GM21381 (cell line): ENCODE results near the gene KRTAP20-4.

Experiments
- ATAC-seq: cut with Tn5 transposase; IDR thresholded peaks from one replicate; pipeline ENCODE4 v1.9.1; 2021; ENCODE audit warnings: mild to moderate bottlenecking, moderate library complexity; ENCODE audit not compliant: unreplicated experiment

The KRTAP20-4 gene

DNA sequence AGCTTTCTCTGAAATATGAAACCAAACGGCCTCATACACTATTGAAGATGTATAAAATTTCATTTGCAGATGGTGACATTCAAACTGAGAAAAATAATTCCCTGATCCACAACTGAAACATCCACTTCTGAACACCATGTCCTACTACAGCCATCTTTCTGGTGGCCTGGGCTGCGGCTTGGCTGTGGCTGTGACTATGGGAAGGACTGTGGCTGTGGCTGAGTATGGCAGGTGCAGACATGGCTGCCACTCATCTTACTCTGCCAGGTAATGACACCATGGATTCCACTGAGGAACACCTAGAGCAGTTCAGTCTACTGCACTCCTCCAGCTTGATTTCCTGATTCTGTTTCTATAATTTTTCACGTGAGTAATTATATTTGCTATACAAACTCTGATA, at the start of gene KRTAP20-4:
TSS of gene KRTAP20-4 (plus strand) at position 106 of the 400 bp plus-strand sequence.
- ATAC-seq: no peak

GRCh38 chr21:30577766-30578165, 42.7 kb upstream of the KRTAP20-4 start:
- no peak for ATAC-seq

GRCh38 chr21:30579346-30579745, 41.1 kb upstream of the KRTAP20-4 start:
- ATAC-seq: no peak

DNA sequence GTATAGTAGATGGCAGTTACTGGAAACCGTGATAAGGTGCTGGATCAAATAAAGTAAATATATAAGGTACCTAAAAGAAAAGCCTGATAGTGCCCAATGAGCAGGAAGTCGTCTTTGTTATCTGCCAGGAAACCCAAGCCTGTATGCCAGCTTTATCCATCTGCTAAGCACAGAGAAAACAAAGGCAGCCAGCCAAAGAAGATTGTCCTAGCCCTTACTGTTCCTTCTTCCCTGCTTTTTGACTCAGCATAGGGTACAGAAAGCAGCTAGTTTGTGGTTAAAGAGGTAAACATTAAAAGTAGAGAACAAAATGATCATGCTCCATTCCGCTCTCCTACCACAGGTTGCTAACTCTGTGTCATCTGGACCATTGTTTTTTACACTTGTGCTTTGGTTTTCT, 40.3 kb upstream of the KRTAP20-4 start:
- no peak for ATAC-seq

- ATAC-seq: no peak
These were observed 37.6 kb upstream of the KRTAP20-4 start for GRCh38 chr21:30582870-30583269.

DNA sequence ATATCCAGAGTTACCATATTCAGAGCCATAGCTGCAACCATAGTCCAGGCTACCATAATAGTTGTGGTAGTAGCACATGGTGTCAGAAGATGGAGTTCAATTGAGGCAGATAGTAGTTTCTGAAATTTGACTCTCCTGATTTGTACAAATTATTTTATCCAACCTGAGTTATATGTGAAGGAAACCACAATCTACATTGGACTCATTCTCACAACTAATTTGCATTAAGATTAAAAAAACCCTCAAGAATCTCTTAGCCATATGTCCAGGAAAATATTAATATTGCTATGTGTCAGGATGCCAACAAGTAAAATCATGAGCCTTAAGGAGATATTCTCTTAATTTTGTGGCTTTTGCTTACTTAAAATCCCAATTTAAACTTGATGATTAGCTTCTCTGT, 30.1 kb upstream of the KRTAP20-4 start, which contains the start of gene KRTAP22-2:
TSS of gene KRTAP22-2 (minus strand) at position 101 of the 400 bp plus-strand sequence.
- no peak for ATAC-seq

GRCh38 chr21:30592140-30592539, 28.3 kb upstream of the KRTAP20-4 start, which contains the start of gene KRTAP6-3:
Gene KRTAP6-3, plus strand, starts transcription at chr21:30592440. Its CDS starts 6 bp downstream, at chr21:30592446.
- no peak for ATAC-seq

DNA sequence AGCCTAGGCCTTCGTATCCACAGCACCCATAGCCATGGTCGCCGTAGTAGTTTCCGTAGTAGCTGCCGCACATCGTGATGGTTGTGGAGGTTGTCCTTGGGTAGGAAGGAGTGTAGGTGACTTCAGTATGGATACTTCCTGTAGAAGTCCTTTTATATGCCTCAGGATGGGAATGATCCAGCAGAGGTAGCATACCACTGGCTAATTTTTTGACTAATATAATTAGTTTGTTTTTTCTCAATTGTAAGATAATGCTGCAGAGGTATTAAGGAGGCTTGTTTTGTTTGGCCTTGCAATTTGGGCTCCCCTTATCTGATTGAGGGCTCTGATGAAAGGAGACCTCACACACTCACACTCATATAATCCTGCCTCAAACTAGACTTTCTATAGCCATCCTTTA, 21.6 kb upstream of the KRTAP20-4 start, which contains the start of gene KRTAP6-2:
TSS of gene KRTAP6-2 (minus strand) at position 101 of the 400 bp plus-strand sequence. CDS start at position 73, 28 bp downstream.
- ATAC-seq: no peak

- ATAC-seq: no peak
These were observed 19.6 kb upstream of the KRTAP20-4 start, which contains the start of gene KRTAP22-1 for GRCh38 chr21:30600787-30601186. Gene KRTAP22-1, plus strand, starts transcription at chr21:30601087.

DNA sequence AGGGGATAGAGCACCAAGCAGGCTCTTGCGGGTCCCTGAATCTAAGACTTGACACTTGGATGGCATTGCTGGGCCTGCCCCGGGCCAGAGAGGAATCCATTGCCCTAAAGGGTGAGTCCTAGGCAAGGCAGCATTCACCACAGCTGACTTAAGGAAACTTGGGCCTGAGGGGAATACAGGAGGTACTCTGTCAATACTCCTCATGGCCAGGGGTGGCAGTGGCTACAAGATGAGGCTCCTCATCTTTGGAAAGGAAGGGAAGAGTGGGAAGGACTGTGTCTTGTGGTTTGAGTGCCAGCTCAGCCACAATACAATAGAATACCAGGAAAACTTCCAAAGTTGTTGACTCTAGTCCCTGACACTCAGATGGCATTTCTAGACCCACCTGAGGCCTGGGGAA, 14.5 kb upstream of the KRTAP20-4 start:
- ATAC-seq: no peak

- ATAC-seq: no peak
These were observed 8.3 kb upstream of the KRTAP20-4 start for GRCh38 chr21:30612132-30612531.

GRCh38 chr21:30613836-30614235, 6.6 kb upstream of the KRTAP20-4 start, which contains the start of gene KRTAP6-1:
Gene KRTAP6-1, minus strand, starts transcription at chr21:30613930. Its CDS starts 26 bp downstream, at chr21:30613904.
- ATAC-seq: no peak

GRCh38 chr21:30615199-30615598, 5.2 kb upstream of the KRTAP20-4 start:
- ATAC-seq: no peak

DNA sequence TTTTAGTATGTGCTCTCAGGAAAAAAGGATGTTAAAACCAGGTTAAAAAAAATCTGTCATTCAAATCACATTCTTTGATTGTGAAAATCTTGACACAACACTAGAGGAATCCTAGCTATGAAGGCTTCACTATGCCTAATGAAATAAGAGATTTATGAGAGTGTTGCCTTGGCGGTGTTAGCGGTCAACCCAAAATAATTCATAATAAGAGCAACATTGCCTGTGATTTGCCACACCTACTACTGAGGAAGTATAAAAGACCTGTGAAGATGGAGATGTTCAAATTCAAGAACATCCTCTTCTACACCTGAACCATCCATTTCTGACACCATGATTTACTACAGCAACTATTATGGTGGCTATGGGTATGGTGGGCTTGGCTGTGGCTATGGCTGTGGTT, 4.3 kb upstream of the KRTAP20-4 start, which contains the start of gene KRTAP20-1:
TSS of gene KRTAP20-1 (plus strand) at position 301 of the 400 bp plus-strand sequence. CDS start at position 331, 30 bp downstream.
- no peak for ATAC-seq

DNA sequence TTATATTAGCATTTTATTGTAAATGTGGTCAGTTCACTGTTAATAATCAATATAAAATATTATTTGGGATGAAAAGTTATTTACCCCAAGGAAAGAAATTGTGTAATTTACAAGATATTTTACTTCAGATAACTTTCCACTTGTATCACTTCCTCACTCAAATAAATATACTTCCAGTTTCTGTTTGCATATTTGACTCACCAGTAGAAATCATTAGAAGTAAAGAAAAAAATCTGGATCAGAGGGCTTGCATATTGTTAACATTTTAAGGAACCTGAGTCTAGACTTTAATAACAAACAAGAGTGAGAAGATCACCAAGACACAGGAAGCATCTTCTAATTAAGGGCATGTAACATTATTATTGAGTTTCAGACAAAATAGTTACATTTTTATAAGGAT, 347 bp upstream of the KRTAP20-4 start:
- ATAC-seq: no peak

GRCh38 chr21:30623362-30623761, 2.9 kb downstream of the KRTAP20-4 start:
- no peak for ATAC-seq

- ATAC-seq: no peak
These were observed 5.2 kb downstream of the KRTAP20-4 start for GRCh38 chr21:30625449-30626165.

DNA sequence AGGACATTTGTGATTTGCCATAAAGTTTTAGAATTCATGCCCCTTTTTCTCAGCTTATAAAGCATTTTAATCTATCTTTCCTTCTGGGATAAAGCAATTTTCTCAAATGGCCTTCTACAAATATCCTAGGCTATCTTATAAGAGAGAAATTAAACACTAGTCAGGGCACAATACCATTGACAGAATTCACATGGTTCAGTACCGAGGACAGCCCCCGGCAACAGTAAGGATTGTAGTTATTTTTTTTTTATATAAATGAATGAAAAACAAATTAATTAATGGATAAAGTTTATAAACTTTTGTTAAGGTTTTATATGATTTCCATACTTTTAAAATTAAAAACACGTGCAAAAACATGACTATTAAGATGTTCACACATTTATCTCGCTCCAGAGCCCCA, 7.7 kb downstream of the KRTAP20-4 start:
- no peak for ATAC-seq

- ATAC-seq: no peak
These were observed 8.8 kb downstream of the KRTAP20-4 start for GRCh38 chr21:30629200-30629599.

DNA sequence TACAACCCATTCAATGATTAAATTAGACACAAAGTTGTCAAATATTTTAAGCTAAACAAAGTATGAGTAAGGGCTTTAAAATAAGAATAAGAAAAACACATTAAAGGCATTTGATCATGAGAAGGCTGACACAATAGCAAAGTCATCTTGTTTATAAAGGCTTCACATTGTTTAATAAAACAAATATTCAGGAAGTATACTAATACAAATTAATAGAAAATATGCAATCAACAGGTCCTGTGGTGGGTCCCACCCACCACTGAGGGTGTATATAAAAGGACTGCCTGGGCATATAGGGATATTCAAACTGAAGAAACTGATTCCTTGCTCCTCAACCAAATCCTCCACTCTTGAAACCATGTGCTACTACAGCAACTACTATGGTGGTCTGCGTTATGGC, 14.5 kb downstream of the KRTAP20-4 start, which contains the start of gene KRTAP20-2:
TSS of gene KRTAP20-2 (plus strand) at position 301 of the 400 bp plus-strand sequence. CDS start at position 359, 58 bp downstream.
- ATAC-seq: no peak

GRCh38 chr21:30638686-30639085, 18.3 kb downstream of the KRTAP20-4 start:
- no peak for ATAC-seq

DNA sequence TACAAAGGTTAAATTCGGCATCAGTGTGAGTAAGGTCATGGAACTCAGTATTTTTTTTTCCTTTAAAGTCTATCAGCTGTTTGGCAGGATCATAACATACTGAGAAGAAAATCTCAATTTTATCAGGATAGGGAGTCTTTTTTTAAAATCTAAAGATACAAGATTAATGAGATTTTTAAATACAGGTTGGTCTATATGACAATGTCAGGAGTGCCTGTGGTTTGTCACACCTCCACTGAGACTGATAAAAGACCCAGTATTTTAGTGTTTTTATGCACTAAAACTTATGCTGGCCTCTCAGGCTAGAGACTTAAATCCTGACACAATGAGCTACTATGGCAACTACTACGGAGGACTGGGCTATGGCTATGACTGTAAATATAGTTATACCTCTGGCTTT, 22.1 kb downstream of the KRTAP20-4 start, which contains the start of gene KRTAP20-3:
TSS of gene KRTAP20-3 (plus strand) at position 301 of the 400 bp plus-strand sequence.
- ATAC-seq: no peak
